ENCODE results near the gene TIAM2.

- TF ChIP-seq EZH2 (IDR thresholded peaks at IDR 0.05; ENCODE audit: borderline replicate concordance, low read depth, low read length, severe bottlenecking) = no peak
- TF ChIP-seq CTCF (IDR thresholded peaks at IDR 0.05; ENCODE audit: borderline replicate concordance, extremely low read depth, low read length, poor library complexity, severe bottlenecking) = peak; percentile 6
Observed at GRCh38 chr6:155287762-155288161, 292.6 kb downstream of the TIAM2 start.

Measured in DND-41 (cell line).